Naive thymus-derived CD4-positive, alpha-beta T cell (primary cell): ENCODE results near the gene KLHL35. TPM values are rescaled to one million over a fixed set of nuclear protein-coding genes. Genes with fewer than 3 reads are reported as not detected.

ENCODE experiments used
- ATAC-seq: fragments of 150-1000 bp; cut with Tn5 transposase; 2 replicates; pipeline ENCODE4 v1.10.0; 2021; ENCODE audit warnings: mild to moderate bottlenecking, moderate library complexity
- CTCF ChIA-PET: fragments of 350-600 bp; sonication (Branson Sonifier 250); formaldehyde crosslinking; loops from one replicate; lab custom pipeline; 2021; ENCODE audit warnings: antibody characterized with exemption; lab: Charles Lee
- POLR2A ChIA-PET: fragments of 350-600 bp; sonication (Branson Sonifier 250); formaldehyde crosslinking; loops from one replicate; lab custom pipeline; 2021; ENCODE audit warnings: antibody characterized with exemption, inconsistent platforms; lab: Charles Lee
- DNase-seq, 9 donors: peaks; one replicate each; pipeline versions ENCODE4 v3.0.0 to v3.0.0-alpha.2; 2020 to 2022; ENCODE audit warnings: mixed read lengths in 1 of 9
- H3K27ac ChIP-seq: one replicate; pipeline ENCODE4 v1.7.0; 2013; ENCODE audit warnings: mild to moderate bottlenecking, low read depth, low read length, moderate library complexity
- H3K27me3 ChIP-seq, 2 donors: one replicate each; pipeline ENCODE4 v1.7.0; 2013; ENCODE audit warnings: low read length in 2 of 2, mild to moderate bottlenecking in 2 of 2, moderate library complexity in 2 of 2; ENCODE audit not compliant: control insufficient read depth in 2 of 2, insufficient read depth in 2 of 2
- H3K36me3 ChIP-seq, 3 experiments: 1 replicate in 2 of 3; 2 replicates in 1 of 3; pipeline ENCODE4 v1.7.0; 2013; ENCODE audit warnings: low read length in 3 of 3, mild to moderate bottlenecking in 3 of 3, moderate library complexity in 1 of 3; ENCODE audit not compliant: insufficient read depth in 3 of 3, control insufficient read depth in 2 of 3
- H3K4me1 ChIP-seq, 2 donors: one replicate each; pipeline ENCODE4 v1.7.0; 2013; ENCODE audit warnings: low read length in 2 of 2, mild to moderate bottlenecking in 2 of 2, moderate library complexity in 1 of 2; ENCODE audit not compliant: control insufficient read depth in 2 of 2, insufficient read depth in 2 of 2
- H3K4me3 ChIP-seq: 2 replicates; pipeline ENCODE4 v1.7.0; 2013; ENCODE audit warnings: mild to moderate bottlenecking, low read length
- H3K9me3 ChIP-seq, 3 experiments: 1 replicate in 2 of 3; 2 replicates in 1 of 3; pipeline ENCODE4 v1.7.0; 2013; ENCODE audit warnings: low read length in 3 of 3; ENCODE audit not compliant: control insufficient read depth in 2 of 3
- H3K27ac Mint-ChIP-seq, 9 donors: one replicate each; pipeline ENCODE4 v1.8.0; 2020 to 2022; ENCODE audit warnings: mixed read lengths in 9 of 9, mild to moderate bottlenecking in 8 of 9, moderate library complexity in 5 of 9, inconsistent platforms in 2 of 9
- H3K27me3 Mint-ChIP-seq, 5 donors: one replicate each; pipeline ENCODE4 v1.8.0; 2021 to 2022; ENCODE audit warnings: mixed read lengths in 5 of 5, mild to moderate bottlenecking in 1 of 5
- H3K36me3 Mint-ChIP-seq, 5 donors: one replicate each; pipeline ENCODE4 v1.8.0; 2020 to 2022; ENCODE audit warnings: mixed read lengths in 5 of 5, mild to moderate bottlenecking in 3 of 5, inconsistent platforms in 1 of 5
- H3K4me1 Mint-ChIP-seq, 7 donors: one replicate each; pipeline ENCODE4 v1.8.0; 2020 to 2022; ENCODE audit warnings: mixed read lengths in 7 of 7, mild to moderate bottlenecking in 3 of 7, inconsistent platforms in 1 of 7
- H3K4me3 Mint-ChIP-seq, 10 donors: one replicate each; pipeline ENCODE4 v1.8.0; 2020 to 2022; ENCODE audit warnings: mild to moderate bottlenecking in 10 of 10, mixed read lengths in 10 of 10, moderate library complexity in 6 of 10, inconsistent platforms in 2 of 10
- H3K9me3 Mint-ChIP-seq, 11 donors: one replicate each; pipeline ENCODE4 v1.8.0; 2020 to 2022; ENCODE audit warnings: mixed read lengths in 11 of 11, mild to moderate bottlenecking in 4 of 11, inconsistent platforms in 1 of 11, moderate library complexity in 1 of 11
- intact Hi-C, 2 donors: fragments of 100-400 bp; cut with micrococcal nuclease; formaldehyde crosslinking; loops; one replicate each; pipeline ENCODE4 v1.15.1; 2023
- polyA plus RNA-seq, 2 donors: library from polyadenylated mRNA; unstranded; fragments of 300-500 nt; fragmentation: Illumina TruSeq; gene quantifications; one replicate each; pipeline ENCODE4 v1.2.3, GENCODE V29; 2021
- total RNA-seq, 6 experiments: library from RNA in 5 of 6; stranded (reverse) in 5 of 6; gene quantifications; 1 replicate in 5 of 6; 2 replicates in 1 of 6; pipeline ENCODE4 v1.2.3 and lab custom pipeline; 2021 to 2026

KLHL35 gene
- total and polyA plus RNA-seq, 7 experiments from 2014 or later = 0.57 to 1.4 (median 0.67) TPM

GRCh38 chr11:75478783-75479596 is 46.0 kb upstream of the KLHL35 start:
- DNase-seq (no peak), ATAC-seq (no peak)
- POLR2A ChIA-PET = interaction anchor here (1.0 kb wide), 1 partner anchor 16 kb away, joined by 4 read pairs; no protein-coding TSS in a partner anchor
- intact Hi-C loops = no loop called here
- no peak overlapping the region for H3K4me3 ChIP-seq
- CTCF ChIA-PET = interaction anchor here (0.6 kb wide), 1 partner anchor 22 kb away, joined by 3 read pairs; no protein-coding TSS in a partner anchor
- no peaks in the 10 kb centered on the region for H3K27me3 ChIP-seq
- H3K36me3 Mint-ChIP-seq = no peaks in the 10 kb centered on the region
- peaks cover 0 to 2% (median 0%) of the 10 kb centered on the region in 11 donors for H3K9me3 Mint-ChIP-seq
- no peak overlapping the region for H3K27ac ChIP-seq
- peaks cover 14 to 23% (median 20%) of the 10 kb centered on the region in 7 donors for H3K4me1 Mint-ChIP-seq
- no peaks in the 10 kb centered on the region for H3K27me3 Mint-ChIP-seq
- peaks cover 15% of the 10 kb centered on the region in 2 donors for H3K4me1 ChIP-seq
- H3K4me3 Mint-ChIP-seq = no peak overlapping the region
- H3K36me3 ChIP-seq = no peaks in the 10 kb centered on the region
- H3K9me3 ChIP-seq = no peaks in the 10 kb centered on the region
- peak overlapping the region in 2 of 9 donors; percentile 67 to 69 for H3K27ac Mint-ChIP-seq

- ChIA-PET CTCF (no interaction called here), POLR2A (interaction anchor here (0.9 kb wide), 1 partner anchor 12 kb away, joined by 3 read pairs; no protein-coding TSS in a partner anchor)
- Mint-ChIP-seq H3K36me3 (no peaks in the 10 kb centered on the region), H3K27me3 (no peaks in the 10 kb centered on the region), H3K4me1 (peaks cover 14 to 23% (median 20%) of the 10 kb centered on the region in 7 donors), H3K27ac (peak overlapping the region in 4 of 9 donors; percentile 41 to 81 (median 68)), H3K4me3 (no peak overlapping the region), H3K9me3 (peaks cover 0 to under 1% (median 0%) of the 10 kb centered on the region in 11 donors)
- Histone ChIP-seq H3K36me3 (no peaks in the 10 kb centered on the region), H3K9me3 (no peaks in the 10 kb centered on the region), H3K4me3 (no peak overlapping the region), H3K27ac (no peak overlapping the region), H3K27me3 (no peaks in the 10 kb centered on the region), H3K4me1 (peaks cover 15% of the 10 kb centered on the region in 2 donors)
- ATAC-seq (no peak), DNase-seq (no peak)
- intact Hi-C loops = no loop called here
Observed at GRCh38 chr11:75477614-75477935, 44.6 kb upstream of the KLHL35 start.

GRCh38 chr11:75476739-75477613 is 44.0 kb upstream of the KLHL35 start:
- H3K27me3 Mint-ChIP-seq = no peaks in the 10 kb centered on the region
- intact Hi-C loops = no loop called here
- POLR2A ChIA-PET = interaction anchor here (0.9 kb wide), 1 partner anchor 13 kb away, joined by 3 read pairs; no protein-coding TSS in a partner anchor

GRCh38 chr11:75475767-75476650 is 43.0 kb upstream of the KLHL35 start:
- ChIA-PET POLR2A (no interaction called here), CTCF (interaction anchor here (0.6 to 1.2 kb wide), 6 partner anchors 23 to 104 kb away, joined by 3 to 4 read pairs (median 3); no protein-coding TSS in a partner anchor)
- H3K4me3 ChIP-seq = no peak overlapping the region
- Mint-ChIP-seq H3K27ac (peak overlapping the region; percentile 45 to 91 (median 86)), H3K36me3 (no peaks in the 10 kb centered on the region), H3K4me3 (peak overlapping the region; percentile 10 to 78 (median 67)), H3K9me3 (no peaks in the 10 kb centered on the region), H3K27me3 (peaks cover 0 to under 1% (median 0%) of the 10 kb centered on the region in 5 donors), H3K4me1 (peaks cover 13 to 23% (median 20%) of the 10 kb centered on the region in 7 donors)
- peaks cover 15% of the 10 kb centered on the region in 2 donors for H3K4me1 ChIP-seq
- H3K9me3 ChIP-seq = no peaks in the 10 kb centered on the region
- peak overlapping the region; percentile 24 for H3K27ac ChIP-seq
- no peaks in the 10 kb centered on the region for H3K36me3 ChIP-seq
- no peaks in the 10 kb centered on the region for H3K27me3 ChIP-seq
- DNase-seq = no peak
- ATAC-seq = peak; percentile 62
- intact Hi-C loops = loop anchor here (1.0 kb wide), 2 partner anchors 49 to 50 kb away; partner anchors contain the start of gene GDPD5 (in 1 of the 2)

More at GRCh38 chr11:75476739-75477613, 44.0 kb upstream of the KLHL35 start:
- DNase-seq (no peak), ATAC-seq (no peak)
- peak overlapping the region in 7 of 9 donors; percentile 14 to 83 (median 58) for H3K27ac Mint-ChIP-seq
- H3K4me3 Mint-ChIP-seq = no peak overlapping the region
- CTCF ChIA-PET = no interaction called here
- Histone ChIP-seq H3K9me3 (no peaks in the 10 kb centered on the region), H3K4me3 (no peak overlapping the region), H3K36me3 (no peaks in the 10 kb centered on the region), H3K27ac (no peak overlapping the region), H3K4me1 (peaks cover 15% of the 10 kb centered on the region in 2 donors), H3K27me3 (no peaks in the 10 kb centered on the region)
- H3K9me3 Mint-ChIP-seq = no peaks in the 10 kb centered on the region
- no peaks in the 10 kb centered on the region for H3K36me3 Mint-ChIP-seq
- peaks cover 13 to 23% (median 20%) of the 10 kb centered on the region in 7 donors for H3K4me1 Mint-ChIP-seq

- Histone ChIP-seq H3K36me3 (no peaks in the 10 kb centered on the region), H3K27me3 (no peaks in the 10 kb centered on the region), H3K9me3 (no peaks in the 10 kb centered on the region), H3K27ac (peak overlapping the region; percentile 24), H3K4me1 (peaks cover 15% of the 10 kb centered on the region in 2 donors), H3K4me3 (no peak overlapping the region)
- DNase-seq (peak in 8 of 9 donors; percentile 32 to 64 (median 54)), ATAC-seq (peak; percentile 80)
- POLR2A ChIA-PET = no interaction called here
- peaks cover 0 to 4% (median 0%) of the 10 kb centered on the region in 5 donors for H3K27me3 Mint-ChIP-seq
- H3K27ac Mint-ChIP-seq = peak overlapping the region; percentile 21 to 91 (median 86)
- H3K36me3 Mint-ChIP-seq = no peaks in the 10 kb centered on the region
- CTCF ChIA-PET = interaction anchor here (0.5 to 1.2 kb wide), 7 partner anchors 24 to 105 kb away, joined by 3 to 4 read pairs (median 3); no protein-coding TSS in a partner anchor
- peak overlapping the region; percentile 10 to 78 (median 67) for H3K4me3 Mint-ChIP-seq
- peaks cover 13 to 23% (median 20%) of the 10 kb centered on the region in 7 donors for H3K4me1 Mint-ChIP-seq
- intact Hi-C loops = loop anchor here (1.0 kb wide), 2 partner anchors 50 to 51 kb away; partner anchors contain the start of gene GDPD5 (in 1 of the 2)
- H3K9me3 Mint-ChIP-seq = no peaks in the 10 kb centered on the region
Observed at GRCh38 chr11:75474878-75475766, 42.1 kb upstream of the KLHL35 start.
